A549 (cell line): ENCODE results near the gene IL2RA. TPM values are rescaled to one million over a fixed set of nuclear protein-coding genes. Genes with fewer than 3 reads are reported as not detected.

Experiments
- ATAC-seq, 2 experiments: fragments of 200-7000 bp in 1 of 2; fragments of >200 bp in 1 of 2; cut with Nextera tagmentation in 1 of 2; cut with Tn5 transposase in 1 of 2; 3 replicates each; pipeline versions ENCODE4 v1.8.0 to v1.9.1; 2018 to 2020; ENCODE audit warnings: mild to moderate bottlenecking in 1 of 2, moderate library complexity in 1 of 2
- CTCF ChIA-PET: fragments of 300-600 bp; sonication (Branson Sonifier 250); formaldehyde crosslinking; extraction: SDS; loops from one replicate; lab custom pipeline; 2021; ENCODE audit warnings: antibody characterized with exemption, inconsistent platforms; lab: Yijun Ruan, JAX
- POLR2A ChIA-PET: fragments of 350-600 bp; formaldehyde crosslinking; extraction: SDS; loops from one replicate; lab custom pipeline; 2021; ENCODE audit warnings: antibody characterized with exemption, inconsistent platforms; lab: Yijun Ruan, JAX
- DNase-seq, 2 experiments: peaks; one replicate each; pipeline versions ENCODE4 v3.0.0 to v3.0.0-alpha.2; 2011 to 2016; ENCODE audit warnings: low read depth in 1 of 2, low spot score in 1 of 2
- FAIRE-seq: peaks from 2 replicates; lab custom pipeline; 2011; peaks lifted over from hg19 to GRCh38; lab: Jason Lieb, UNC
- H3K27ac ChIP-seq, 2 experiments: fragments of >200 bp; sonication (Bioruptor Twin); formaldehyde crosslinking; 3 replicates each; pipeline ENCODE4 v1.5.1; 2016 to 2017
- H3K4me1 ChIP-seq: fragments of >200 bp; sonication (Bioruptor Twin); formaldehyde crosslinking; 3 replicates; pipeline ENCODE4 v1.6.1; 2016
- H3K4me2 ChIP-seq: fragments of >200 bp; sonication (Bioruptor Twin); formaldehyde crosslinking; 3 replicates; pipeline ENCODE4 v1.6.1; 2016
- H3K4me3 ChIP-seq: fragments of >200 bp; sonication (Bioruptor Twin); formaldehyde crosslinking; 3 replicates; pipeline ENCODE4 v1.5.1; 2016
- H3K9me3 ChIP-seq: fragments of >200 bp; sonication (Bioruptor Twin); formaldehyde crosslinking; 3 replicates; pipeline ENCODE4 v1.6.1; 2016
- CBX8 ChIP-seq: fragments of 200-600 bp; sonication (generic); IDR thresholded peaks from 2 replicates; pipeline ENCODE4 v1.6.1; 2016
- ESRRA ChIP-seq: fragments of 150-350 bp; IDR thresholded peaks from 2 replicates; pipeline ENCODE4 v1.6.1; 2014; ENCODE audit warnings: mild to moderate bottlenecking, low read length, borderline replicate concordance
- FOSB ChIP-seq: fragments of 250-450 bp; sonication (Bioruptor Pico); IDR thresholded peaks from 2 replicates; pipeline ENCODE4 v1.5.0; 2020; ENCODE audit warnings: mild to moderate bottlenecking, moderate library complexity
- FOXS1 ChIP-seq: fragments of 250-450 bp; sonication (Bioruptor Pico); IDR thresholded peaks from 2 replicates; pipeline ENCODE4 v1.5.0; 2020; ENCODE audit warnings: mild to moderate bottlenecking, moderate library complexity
- HEYL ChIP-seq: fragments of 250-450 bp; sonication (Bioruptor Pico); IDR thresholded peaks from 2 replicates; pipeline ENCODE4 v1.8.0; 2021; ENCODE audit warnings: mild to moderate bottlenecking, moderate library complexity
- HOXB13 ChIP-seq: fragments of 250-450 bp; sonication (Bioruptor Pico); IDR thresholded peaks from 2 replicates; pipeline ENCODE4 v1.5.0; 2020; ENCODE audit warnings: low read depth, mild to moderate bottlenecking, moderate library complexity
- MAX ChIP-seq: IDR thresholded peaks from 2 replicates; pipeline ENCODE4 v1.6.1; 2012
- MAZ ChIP-seq: fragments of 150-350 bp; IDR thresholded peaks from 2 replicates; pipeline ENCODE4 v1.6.1; 2014; ENCODE audit warnings: antibody characterized with exemption, low read depth, low read length, borderline replicate concordance
- MYC ChIP-seq: IDR thresholded peaks from 2 replicates; pipeline ENCODE4 v1.6.1; 2012; ENCODE audit warnings: mild to moderate bottlenecking, inconsistent platforms, low read length, improper control_type of control experiment, borderline replicate concordance
- NFE2L2 ChIP-seq: fragments of 150-350 bp; conservative IDR thresholded peaks from 2 replicates; pipeline ENCODE4 v1.6.1; 2014; ENCODE audit warnings: low read length
- NR3C1 ChIP-seq: fragments of >200 bp; sonication (Bioruptor Twin); formaldehyde crosslinking; IDR thresholded peaks from 3 replicates; pipeline ENCODE4 v1.6.1; 2017
- PHF8 ChIP-seq: fragments of 200-600 bp; sonication (generic); IDR thresholded peaks from 2 replicates; pipeline ENCODE4 v1.6.1; 2016; ENCODE audit warnings: low read depth, mild to moderate bottlenecking, antibody characterized with exemption, moderate library complexity, borderline replicate concordance
- POLR2A ChIP-seq: IDR thresholded peaks from 2 replicates; pipeline ENCODE4 v1.6.1; 2012; ENCODE audit warnings: mild to moderate bottlenecking, low read length
- POLR2AphosphoS2 ChIP-seq: conservative IDR thresholded peaks from 2 replicates; pipeline ENCODE4 v1.6.1; 2012; ENCODE audit warnings: low read length, improper control_type of control experiment, inconsistent platforms
- RAD21 ChIP-seq, 2 experiments: fragments of >200 bp in 1 of 2; sonication (Bioruptor Twin) in 1 of 2; formaldehyde crosslinking in 1 of 2; IDR thresholded peaks in 1 of 2; conservative IDR thresholded peaks in 1 of 2; 2 replicates in 1 of 2; 3 replicates in 1 of 2; pipeline ENCODE4 v1.6.1; 2012 to 2018; ENCODE audit warnings: inconsistent platforms in 1 of 2
- RARB ChIP-seq: fragments of 250-450 bp; sonication (Bioruptor Pico); IDR thresholded peaks from 2 replicates; pipeline ENCODE4 v1.8.0; 2021; ENCODE audit warnings: mild to moderate bottlenecking, moderate library complexity
- SMC3 ChIP-seq: fragments of >200 bp; sonication (Bioruptor Twin); formaldehyde crosslinking; IDR thresholded peaks from 3 replicates; pipeline ENCODE4 v1.6.1; 2018; ENCODE audit warnings: inconsistent platforms
- SREBF2 ChIP-seq: fragments of 450-650 bp; IDR thresholded peaks from 2 replicates; pipeline ENCODE4 v1.6.1; 2014; ENCODE audit warnings: mild to moderate bottlenecking, moderate library complexity
- TFCP2L1 ChIP-seq: fragments of 250-450 bp; sonication (Bioruptor Pico); IDR thresholded peaks from 2 replicates; pipeline ENCODE4 v1.5.0; 2021; ENCODE audit warnings: mild to moderate bottlenecking
- TP53 ChIP-seq: fragments of 250-450 bp; sonication (Bioruptor Pico); IDR thresholded peaks from 2 replicates; pipeline ENCODE4 v1.5.0; 2021; ENCODE audit warnings: mild to moderate bottlenecking, moderate library complexity
- ZSCAN20 ChIP-seq: fragments of 250-450 bp; sonication (Bioruptor Pico); IDR thresholded peaks from 2 replicates; pipeline ENCODE4 v1.8.0; 2022; ENCODE audit warnings: mild to moderate bottlenecking, moderate library complexity
- WGBS: methylation state at CpG from one replicate; pipeline ENCODE4 v1.1.6; 2017; ENCODE audit errors: missing lambda C conversion rate; 5-methylcytosine and 5-hydroxymethylcytosine counted together
- polyA plus RNA-seq, 4 experiments: library from polyadenylated mRNA; depleted of rRNA in 3 of 4; stranded (reverse); fragments of >200 nt; fragmentation: RNase III in 1 of 4; extraction: RNeasy Plus Mini Kit Qiagen cat#74134 plus additional on column Dnase treatment in 1 of 4; gene quantifications; 2 replicates in 3 of 4; 3 replicates in 1 of 4; pipeline ENCODE4 v1.2.3, GENCODE V29; 2011 to 2017
- TF ChIP-seq, protein P1 (sequence below): fragments of >200 bp; sonication (Bioruptor Twin); formaldehyde crosslinking; IDR thresholded peaks from 3 replicates; pipeline ENCODE4 v1.5.1; 2016

Gene IL2RA
- polyA plus RNA-seq, 2 of the 4 experiments (the other 2 are of a cell fraction), result not detected

- 34% methylated on average over 6 of the region's 6 CpGs for WGBS
- ATAC-seq (peak; percentile 74 to 89; a peak in 4 of 6 replicates), FAIRE-seq (no peak), DNase-seq (peak; percentile 40 to 55)
- Histone ChIP-seq H3K4me3 (no peak overlapping the region), H3K4me1 (no peaks in the 10 kb centered on the region), H3K9me3 (no peaks in the 10 kb centered on the region), H3K4me2 (peak overlapping the region; percentile 59), H3K27ac (no peak overlapping the region; a peak in 1 of 6 replicates)
- ChIA-PET CTCF (interaction anchor here (0.7 to 4.1 kb wide), 34 partner anchors 9 to 391 kb away, joined by 3 to 18 read pairs (median 4); partner anchors contain the start of genes ANKRD16 and FBH1), POLR2A (no interaction called here)
- TF ChIP-seq, protein P1, sequence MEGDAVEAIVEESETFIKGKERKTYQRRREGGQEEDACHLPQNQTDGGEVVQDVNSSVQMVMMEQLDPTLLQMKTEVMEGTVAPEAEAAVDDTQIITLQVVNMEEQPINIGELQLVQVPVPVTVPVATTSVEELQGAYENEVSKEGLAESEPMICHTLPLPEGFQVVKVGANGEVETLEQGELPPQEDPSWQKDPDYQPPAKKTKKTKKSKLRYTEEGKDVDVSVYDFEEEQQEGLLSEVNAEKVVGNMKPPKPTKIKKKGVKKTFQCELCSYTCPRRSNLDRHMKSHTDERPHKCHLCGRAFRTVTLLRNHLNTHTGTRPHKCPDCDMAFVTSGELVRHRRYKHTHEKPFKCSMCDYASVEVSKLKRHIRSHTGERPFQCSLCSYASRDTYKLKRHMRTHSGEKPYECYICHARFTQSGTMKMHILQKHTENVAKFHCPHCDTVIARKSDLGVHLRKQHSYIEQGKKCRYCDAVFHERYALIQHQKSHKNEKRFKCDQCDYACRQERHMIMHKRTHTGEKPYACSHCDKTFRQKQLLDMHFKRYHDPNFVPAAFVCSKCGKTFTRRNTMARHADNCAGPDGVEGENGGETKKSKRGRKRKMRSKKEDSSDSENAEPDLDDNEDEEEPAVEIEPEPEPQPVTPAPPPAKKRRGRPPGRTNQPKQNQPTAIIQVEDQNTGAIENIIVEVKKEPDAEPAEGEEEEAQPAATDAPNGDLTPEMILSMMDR, result peak; percentile 80
- TF ChIP-seq RAD21 (conservative IDR thresholded peaks at IDR 0.05 in 1 of 2, IDR thresholded peaks at IDR 0.05 in 1 of 2) (peak; percentile 56 to 63), MAZ (no peak), SMC3 (peak; percentile 75)
Measured at GRCh38 chr10:6014241-6014761, 47.9 kb downstream of the IL2RA start.

DNA sequence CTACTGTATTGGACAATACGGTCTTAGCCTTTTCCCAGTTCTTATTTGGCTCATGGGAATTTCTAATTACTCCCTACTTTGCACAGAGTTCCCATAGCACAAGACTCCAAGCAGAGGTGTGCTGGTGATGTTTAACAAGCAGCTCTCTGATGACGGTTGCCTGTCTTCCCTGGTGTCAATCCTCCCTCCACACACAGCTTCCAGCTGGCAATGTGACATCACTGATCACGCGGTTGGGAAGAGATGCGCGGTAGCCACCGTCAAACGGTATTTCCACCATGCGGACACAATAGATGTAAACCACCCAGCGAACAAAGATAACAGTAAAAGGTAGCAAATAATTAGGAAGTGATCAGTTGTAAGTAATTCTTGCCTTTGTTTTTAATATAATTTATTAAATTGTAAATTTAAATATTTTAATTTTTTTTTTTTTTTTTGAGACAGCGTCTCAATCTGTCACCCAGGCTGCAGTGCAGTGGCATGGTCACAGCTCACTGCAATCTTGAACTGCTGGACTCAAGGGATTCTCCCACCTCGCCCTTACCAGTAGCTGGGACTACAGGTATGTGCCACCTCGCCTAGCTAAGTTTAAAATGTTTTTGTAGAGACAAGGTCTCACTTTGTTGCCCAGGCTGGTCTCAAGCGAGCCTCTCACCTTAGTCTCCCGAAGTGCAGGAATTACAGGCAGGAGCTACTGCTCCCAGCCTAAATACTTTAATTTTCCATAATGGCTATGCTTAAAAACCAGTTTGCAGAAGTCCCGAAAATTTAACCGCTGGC, 48.6 kb downstream of the IL2RA start:
- no peak for DNase-seq
- 47% methylated on average over 17 of the region's 17 CpGs for WGBS
- no peak for FAIRE-seq
- no peak overlapping the region; a peak in 1 of 6 replicates for H3K27ac ChIP-seq
- TF ChIP-seq MYC (no peak), TP53 (CRISPR knock-in tag) (no peak), ZSCAN20 (no peak), RARB (no peak), FOSB (CRISPR knock-in tag) (no peak), POLR2AphosphoS2 (no peak), SREBF2 (no peak), HEYL (CRISPR knock-in tag) (no peak), TFCP2L1 (CRISPR knock-in tag) (no peak), PHF8 (no peak), FOXS1 (no peak), CBX8 (no peak), NR3C1 (no peak), MAX (no peak), ESRRA (no peak), HOXB13 (CRISPR knock-in tag) (no peak), POLR2A (no peak), NFE2L2 (no peak)
- TF ChIP-seq, protein P1, result no peak
- H3K4me2 ChIP-seq, result peak overlapping the region; percentile 59
- H3K4me3 ChIP-seq, result no peak overlapping the region
- no peaks in the 10 kb centered on the region for H3K4me1 ChIP-seq
- no peaks in the 10 kb centered on the region for H3K9me3 ChIP-seq
- CTCF ChIA-PET, result interaction anchor here (0.7 to 4.1 kb wide), 37 partner anchors 10 to 391 kb away, joined by 3 to 18 read pairs (median 4); partner anchors contain the start of genes ANKRD16 and FBH1
- POLR2A ChIA-PET, result interaction anchor here (0.7 kb wide), 1 partner anchor 124 kb away, joined by 3 read pairs; no protein-coding TSS in a partner anchor
- ATAC-seq, result peak; percentile 21 to 69; a peak in 3 of 6 replicates
